Left renal cortex interstitium (tissue), 4 donors: Measurements from ENCODE around the gene ATXN1. TPM values are rescaled to one million over a fixed set of nuclear protein-coding genes. Genes with fewer than 3 reads are reported as not detected.
"Not testable (repeated sequence)": the region's sequence is repeated elsewhere in the genome, so short reads cannot be mapped to it uniquely, and the experiment has no call there.

Source experiments
- DNase-seq, 4 donors: peaks; one replicate each; pipeline ENCODE4 v3.0.0-alpha.2; 2013; ENCODE audit warnings: low read depth in 4 of 4, low spot score in 2 of 4, missing footprints in 1 of 4
- polyA plus RNA-seq, 4 donors: library from polyadenylated mRNA; unstranded; fragments of 120-200 nt; gene quantifications; one replicate each; pipeline ENCODE4 v1.2.1, GENCODE V29; 2013; ENCODE audit not compliant: insufficient read length in 4 of 4

The ATXN1 gene
- polyA plus RNA-seq, result 10 to 100 TPM; 17.0 to 23.0 (median 19.4) TPM

DNA sequence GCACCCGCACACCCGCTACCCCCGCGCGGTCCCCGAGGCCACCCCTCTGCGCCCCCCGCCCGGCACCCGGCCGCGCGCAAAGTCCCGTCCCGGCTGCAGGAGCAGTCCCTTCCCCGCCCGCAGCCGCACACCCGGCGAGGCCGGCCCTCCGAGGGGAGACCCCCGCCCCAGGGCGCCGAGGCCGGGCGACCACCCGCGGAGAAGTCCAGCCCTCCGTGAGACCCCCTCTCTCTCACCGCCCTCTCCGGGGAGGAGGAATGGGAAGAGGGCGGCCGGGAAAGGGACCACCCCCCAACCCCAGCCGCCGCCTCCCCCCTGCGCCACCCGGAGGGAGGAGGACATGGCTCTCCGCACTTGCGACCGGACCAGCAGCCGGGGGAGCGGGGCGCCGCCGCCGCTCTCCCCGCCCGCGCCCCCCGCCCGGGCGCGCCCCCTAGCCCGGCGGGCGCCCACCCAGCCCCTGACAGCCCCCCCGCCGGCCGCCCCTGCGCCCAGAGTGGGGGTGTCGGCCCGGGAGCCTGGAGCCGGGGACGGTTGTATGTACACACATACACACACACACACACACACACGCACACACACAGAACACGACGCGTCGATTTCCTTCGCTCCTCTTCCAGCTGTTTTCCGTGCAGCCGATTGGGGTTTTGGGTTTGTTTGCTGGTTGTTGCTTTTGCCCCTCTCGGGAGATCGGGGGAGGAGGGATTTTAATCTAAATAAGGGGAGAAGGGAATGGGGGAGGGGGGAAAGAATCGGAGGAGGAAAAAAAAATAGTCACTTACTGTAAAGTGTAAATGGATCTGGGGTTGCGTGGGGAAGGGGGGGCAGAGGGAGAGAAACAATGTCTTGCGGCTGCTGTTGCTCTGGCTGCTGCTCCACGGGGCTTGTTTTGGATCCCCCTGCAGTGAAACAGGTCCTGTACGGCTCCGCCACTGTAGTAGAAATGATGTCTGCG lies at the start of gene ATXN1:
Gene ATXN1, minus strand, starts transcription at position 945 of the 955 bp plus-strand sequence.
- peak in 2 of 4 donors; percentile 62 to 86 for DNase-seq

DNA sequence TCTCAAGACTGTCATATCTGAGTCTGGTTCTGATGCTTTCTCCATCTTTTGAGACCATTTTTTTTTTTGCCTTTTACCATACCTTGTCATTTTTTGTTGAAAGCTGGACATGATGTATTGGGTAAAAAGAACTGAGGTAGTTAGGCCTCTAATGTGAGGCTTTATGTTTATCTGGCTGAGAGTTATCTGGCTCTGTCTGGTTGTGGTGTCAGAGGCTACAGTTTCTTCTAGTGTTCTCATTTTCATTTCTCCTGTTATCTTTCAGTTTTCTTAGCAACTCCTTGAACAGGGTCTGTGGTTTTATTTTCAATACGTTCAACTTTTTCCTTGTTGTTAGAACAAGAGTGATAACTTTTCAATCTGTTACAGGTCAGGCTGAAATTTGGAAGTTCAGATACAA lies 49.2 kb upstream of the ATXN1 start:
- DNase-seq, result no peak

DNA sequence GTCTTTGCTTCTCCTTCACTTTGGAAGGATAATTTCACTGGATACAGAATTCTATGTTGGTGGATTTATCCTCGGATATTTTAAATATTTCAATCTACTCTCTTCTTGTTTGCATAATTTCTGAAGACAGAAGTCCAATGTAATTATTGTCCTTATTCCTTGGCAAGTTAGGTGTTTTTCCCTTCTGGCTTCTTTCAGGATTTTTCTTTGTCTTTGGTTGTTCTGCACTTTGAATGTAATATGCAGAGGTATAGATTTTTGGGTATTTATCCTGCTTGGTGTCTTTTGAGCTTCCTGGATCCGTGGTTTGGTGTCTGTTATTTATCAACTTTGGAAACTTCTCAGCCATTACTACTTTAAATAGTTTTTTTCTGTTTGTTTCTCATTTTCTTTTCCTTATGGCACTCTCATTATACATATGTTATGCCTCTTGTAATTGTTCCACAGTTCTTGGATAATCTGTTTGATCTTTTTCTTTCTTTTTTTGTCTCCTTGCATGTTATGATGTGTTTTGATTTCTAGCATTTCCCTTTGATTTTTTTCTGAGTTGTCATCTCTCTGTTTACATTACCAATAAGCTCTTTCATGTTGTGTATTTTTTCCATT lies 48.6 kb upstream of the ATXN1 start:
- no peak for DNase-seq

DNA sequence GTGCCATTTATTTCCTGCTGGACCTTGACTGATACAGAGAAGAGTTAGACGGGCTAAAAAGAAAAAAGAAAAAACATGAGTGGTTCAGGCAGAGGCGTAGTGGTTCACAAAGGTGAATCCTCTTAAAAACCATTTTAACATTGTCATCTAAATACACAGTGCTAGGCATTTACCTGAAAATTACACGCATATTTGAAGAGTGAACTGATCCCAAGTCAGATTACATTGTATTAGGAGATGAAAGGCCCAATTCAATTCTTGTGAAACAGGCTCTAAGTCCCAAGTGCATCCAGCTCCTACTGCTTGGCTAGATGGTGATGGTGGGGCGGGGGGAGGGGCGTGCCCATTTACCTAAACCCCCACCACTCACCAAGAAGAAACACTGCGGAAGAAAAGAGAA lies 46.7 kb upstream of the ATXN1 start:
- no peak for DNase-seq

DNA sequence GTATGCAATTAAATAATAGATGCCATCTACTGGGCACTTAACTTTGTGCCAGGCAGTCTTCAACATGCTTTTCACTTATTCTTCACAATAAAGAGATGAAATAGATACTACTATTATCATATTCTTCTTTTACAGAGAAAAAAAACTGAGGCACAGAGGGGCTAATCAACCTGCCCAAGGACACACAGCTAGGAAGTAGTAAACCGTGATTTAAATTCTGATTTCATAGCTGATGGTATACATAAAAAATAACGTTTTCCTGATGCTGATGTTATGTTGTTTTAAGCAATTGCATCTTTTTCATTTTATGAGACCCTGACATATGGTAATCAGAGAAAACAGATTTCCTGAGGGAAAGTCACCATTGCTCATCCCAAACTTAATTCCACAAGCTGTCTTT lies 45.1 kb upstream of the ATXN1 start:
- DNase-seq, result no peak

DNA sequence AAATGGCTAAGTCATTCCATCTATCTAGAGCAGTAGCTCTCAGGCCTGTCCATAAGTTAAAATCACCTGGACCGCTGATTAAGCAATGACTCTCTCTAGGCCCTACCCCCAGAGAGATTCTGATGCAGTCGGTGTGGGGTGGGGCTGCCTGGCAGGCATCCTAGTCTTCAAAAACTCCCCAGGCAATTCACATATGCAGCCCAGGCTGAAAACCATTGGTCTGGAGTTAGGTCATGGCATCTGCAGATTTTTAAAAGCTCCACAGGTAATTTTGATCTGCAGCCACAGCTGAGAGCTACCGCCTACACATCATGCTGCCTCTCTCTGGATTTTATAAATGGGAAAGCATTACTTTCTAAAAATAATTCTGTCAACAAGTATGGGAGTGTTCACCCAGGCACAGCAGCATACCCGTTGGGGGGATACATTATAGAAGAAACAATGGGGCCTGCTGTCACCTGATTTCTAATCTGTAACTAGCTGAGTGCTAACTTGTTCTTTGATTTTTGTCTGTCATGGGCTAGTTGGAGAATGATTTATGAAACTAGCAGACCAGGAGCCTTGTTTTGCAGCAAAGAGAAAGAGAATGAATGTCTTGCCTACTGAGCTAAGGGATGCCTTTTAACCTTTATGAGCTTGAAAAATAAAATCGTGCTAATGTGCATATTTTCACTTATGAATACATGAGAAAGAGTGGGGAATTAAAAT lies 44.1 kb upstream of the ATXN1 start:
- DNase-seq, result peak in 1 of 4 donors; percentile 13

DNA sequence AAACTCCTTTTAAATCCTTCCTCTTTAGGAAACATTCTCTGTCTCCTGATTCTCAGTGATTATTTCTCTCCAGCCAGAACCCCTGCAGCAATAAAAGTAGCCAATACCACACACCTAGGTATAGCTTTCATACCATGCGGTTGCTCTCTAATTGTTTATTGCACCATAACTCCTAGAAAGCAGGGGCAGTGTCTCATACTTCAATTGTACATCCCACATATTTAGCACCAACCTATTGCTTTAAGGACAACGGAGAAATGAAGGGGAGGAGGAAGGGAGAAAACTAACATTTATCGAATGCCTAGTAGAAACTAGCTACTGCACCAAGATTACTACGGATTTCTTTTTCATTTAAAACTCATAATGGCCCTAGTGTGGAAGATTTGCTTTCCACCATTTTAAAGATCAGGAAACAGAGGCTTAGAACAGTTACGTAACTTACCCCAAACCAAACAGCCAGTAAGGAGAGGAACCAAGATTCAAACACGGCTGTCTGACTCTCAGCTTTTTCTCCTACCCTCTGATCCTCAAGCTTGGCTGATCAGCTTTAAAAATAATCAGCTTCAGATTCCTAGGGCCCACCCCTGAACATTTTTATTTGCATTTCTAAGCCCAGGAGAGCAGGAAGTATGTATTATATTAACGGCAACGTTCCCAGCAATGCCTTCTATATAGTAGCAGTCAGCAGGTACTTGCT lies 43.4 kb upstream of the ATXN1 start:
- no peak for DNase-seq

DNA sequence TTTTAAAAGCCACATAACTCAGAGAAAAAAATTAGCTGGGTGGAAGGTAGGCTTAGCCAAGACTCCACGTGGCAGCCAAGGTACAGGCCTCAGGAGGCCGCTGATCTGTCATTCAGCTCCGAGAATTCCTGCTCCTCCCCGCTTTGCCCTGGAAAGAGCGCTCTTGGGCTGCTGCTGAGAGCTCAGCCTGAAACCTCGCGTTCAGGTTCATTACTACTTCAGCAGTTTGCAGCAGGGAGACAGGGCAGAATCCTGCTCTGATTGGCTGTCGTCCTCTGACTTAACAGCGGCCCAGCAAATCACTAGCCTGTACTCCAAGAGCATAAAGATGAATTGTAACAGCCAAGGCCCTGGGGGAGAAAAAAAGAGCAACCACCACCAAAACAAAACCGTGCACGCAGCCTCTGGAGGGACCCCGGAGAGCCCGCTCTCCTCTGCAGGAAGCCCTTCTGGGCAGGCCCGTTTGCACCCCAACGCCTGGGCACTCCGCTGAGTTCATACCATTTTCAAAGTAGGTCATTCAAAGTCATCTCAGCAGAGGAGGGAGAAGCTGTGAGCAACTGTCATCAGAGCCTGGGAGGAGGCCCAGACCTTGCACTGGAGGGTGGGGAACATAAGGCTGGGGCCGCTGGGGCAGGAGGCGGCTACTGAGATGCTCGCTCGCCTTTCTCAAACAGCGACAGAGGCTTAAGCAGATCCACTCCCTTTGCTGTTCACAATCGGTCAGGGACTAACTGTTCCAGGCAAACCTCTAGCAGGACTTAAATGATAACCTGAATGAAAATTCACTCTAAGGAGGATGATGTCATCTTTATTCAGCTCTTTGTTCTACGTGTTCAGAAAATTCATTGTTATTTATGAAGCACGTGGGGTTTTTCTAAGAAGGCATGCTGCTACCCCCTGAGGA lies 42.3 kb upstream of the ATXN1 start:
- DNase-seq, result peak; percentile 58 to 80 (median 76)

DNA sequence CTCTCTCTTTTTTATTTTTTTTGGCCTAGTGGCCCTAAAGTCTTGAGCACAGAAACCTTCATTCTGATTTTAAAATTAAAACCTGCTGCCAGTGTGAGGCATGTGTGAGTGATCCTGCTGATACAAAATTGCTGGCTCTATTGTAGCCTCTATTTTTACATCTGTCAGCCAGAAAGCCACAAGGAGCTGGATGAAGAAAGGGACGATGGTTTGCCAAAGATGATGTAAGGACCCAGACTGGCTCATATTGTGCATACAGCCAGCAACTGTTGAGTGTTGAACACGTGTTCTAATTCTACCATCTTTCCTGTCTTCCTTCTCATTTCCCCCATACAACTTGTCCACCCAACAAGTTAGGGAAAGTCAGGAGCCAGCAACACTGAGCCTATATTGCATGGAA lies 40.8 kb upstream of the ATXN1 start:
- DNase-seq, result no peak

DNA sequence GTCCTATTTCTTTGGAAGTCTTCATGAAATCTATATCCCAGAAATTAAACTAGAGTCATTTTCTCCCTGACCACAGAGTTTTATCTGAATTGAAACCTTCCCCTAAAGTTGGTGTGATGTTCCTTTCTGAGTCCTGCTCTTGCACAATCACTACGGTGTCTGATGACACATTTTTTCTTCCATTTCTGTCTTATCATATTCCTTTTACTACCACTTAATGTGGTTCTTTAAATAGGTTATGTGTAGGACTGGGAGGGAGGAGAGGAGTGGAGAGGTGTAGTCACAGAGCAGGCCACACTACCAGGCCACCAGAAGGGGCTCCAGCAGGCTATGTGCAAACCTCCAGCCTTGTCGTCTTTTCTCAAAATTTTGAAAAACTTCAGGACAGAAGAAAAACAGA lies 39.7 kb upstream of the ATXN1 start:
- no peak for DNase-seq

DNA sequence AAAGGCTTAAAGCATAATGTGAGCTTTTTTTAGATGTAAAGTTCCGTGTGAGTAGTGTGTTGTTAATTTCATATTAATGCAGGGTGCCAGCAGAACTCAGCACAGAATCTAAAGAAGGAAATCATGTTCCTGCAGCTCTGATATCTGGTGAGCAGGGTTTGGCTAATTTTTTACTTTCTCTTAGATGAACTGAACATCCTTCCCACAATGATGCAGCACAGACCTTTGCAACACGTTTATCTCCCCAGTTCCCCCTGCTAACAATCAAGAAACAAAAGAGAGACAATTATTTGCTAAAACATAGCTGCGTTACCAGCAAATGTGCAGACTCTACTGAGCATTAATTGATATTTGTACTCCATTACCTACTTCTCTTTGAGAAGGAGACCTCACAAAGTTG lies 39.1 kb upstream of the ATXN1 start:
- no peak for DNase-seq

DNA sequence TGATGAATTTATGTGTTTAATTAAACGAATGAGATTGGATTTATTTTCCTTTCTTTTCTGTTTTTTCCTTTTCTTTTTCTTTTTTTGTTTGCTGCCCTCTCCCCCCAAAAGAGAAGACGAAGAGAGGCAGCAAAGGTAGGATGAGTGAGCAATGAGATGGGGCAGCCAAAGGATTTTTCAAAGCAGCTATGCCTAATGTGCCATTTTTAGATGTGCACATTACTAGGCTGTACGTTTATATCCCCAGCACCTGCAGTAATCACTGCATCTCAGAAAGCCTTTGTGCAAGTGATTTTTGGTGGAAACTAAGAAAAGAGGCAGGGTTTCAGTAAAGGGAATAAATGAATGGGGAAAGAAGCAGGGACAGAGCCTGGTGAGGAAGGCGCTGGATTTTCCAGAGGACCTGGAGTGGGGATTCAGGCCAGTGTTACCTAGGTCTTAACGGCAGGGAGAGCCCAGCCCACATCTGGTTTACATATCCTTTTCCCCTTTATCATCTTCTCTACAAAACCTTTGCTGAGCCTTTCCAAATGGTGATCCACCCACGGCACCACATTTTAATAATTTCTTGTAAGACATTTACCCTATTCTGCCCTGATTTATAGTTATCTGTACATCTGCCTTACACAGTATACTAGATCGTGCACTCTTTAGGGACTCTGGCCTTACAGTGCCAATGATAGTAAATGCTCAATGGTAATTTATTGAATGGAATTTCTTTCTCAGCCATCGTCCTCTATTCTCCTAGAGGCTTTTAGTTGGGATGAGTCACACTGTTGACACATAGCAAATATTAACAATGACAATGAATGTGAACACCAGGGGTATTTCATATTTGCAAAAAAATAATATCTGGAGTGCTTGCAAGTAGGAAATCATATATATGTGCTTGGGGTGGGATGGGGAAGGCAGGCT lies 38.3 kb upstream of the ATXN1 start:
- DNase-seq, result no peak

DNA sequence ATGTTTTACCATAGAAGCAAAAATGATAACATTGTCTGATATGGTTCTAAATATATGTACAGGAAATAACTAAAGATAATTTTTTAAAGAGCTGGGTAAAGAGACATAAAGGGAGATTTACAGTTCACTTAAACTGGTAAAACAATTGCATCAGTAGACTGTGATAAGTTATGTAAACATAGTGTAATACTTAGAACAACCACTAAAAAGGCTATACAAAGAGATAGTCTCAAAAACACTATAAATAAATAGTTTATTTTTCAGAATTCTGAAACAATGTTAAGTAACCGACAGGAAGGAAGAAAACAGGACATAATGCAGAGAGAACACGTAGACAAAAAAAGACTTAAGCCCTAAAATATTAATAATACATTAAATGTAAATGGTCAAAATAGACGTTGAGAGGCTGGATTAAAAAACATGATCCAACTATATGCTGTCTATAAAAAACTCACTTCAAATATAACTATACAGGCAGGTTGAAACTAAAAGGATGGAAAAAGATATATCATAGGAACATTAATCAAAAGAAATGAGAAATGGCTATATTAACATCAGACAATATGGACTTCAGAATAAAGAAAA lies 32.7 kb upstream of the ATXN1 start:
- no peak for DNase-seq

DNA sequence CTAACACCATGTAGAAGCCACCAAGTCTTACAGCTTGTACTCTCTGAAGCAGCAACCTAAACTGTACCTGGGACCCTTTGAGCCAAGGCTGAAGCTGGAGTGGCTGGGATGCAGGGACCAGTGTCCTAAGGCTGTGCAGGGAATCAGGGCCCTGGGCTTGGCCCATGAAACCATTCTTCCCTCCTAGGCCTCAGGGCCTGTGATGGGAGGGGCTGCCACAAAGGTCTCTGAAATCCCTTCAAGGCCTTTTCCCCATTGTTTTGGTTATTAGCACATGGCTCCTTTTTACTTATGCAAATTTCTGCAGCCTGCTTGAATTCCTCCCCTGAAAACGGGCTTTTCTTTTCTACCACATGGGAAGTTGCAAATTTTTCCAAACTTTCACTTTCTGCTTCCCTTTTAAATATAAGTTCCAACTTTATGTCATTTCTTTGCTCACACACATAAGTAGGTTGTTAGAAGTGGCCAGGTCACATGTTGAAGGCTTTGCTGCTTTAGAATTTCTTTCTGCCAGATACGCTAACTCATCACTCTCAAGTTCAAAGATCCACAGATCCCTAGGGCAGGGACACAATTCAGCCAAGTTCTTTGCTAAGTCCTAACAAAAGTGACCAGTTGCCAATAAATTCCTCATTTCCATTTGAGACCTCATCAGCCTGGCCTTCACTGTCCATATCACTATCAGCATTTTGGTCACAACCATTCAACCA lies 28.2 kb upstream of the ATXN1 start:
- DNase-seq, result no peak

DNA sequence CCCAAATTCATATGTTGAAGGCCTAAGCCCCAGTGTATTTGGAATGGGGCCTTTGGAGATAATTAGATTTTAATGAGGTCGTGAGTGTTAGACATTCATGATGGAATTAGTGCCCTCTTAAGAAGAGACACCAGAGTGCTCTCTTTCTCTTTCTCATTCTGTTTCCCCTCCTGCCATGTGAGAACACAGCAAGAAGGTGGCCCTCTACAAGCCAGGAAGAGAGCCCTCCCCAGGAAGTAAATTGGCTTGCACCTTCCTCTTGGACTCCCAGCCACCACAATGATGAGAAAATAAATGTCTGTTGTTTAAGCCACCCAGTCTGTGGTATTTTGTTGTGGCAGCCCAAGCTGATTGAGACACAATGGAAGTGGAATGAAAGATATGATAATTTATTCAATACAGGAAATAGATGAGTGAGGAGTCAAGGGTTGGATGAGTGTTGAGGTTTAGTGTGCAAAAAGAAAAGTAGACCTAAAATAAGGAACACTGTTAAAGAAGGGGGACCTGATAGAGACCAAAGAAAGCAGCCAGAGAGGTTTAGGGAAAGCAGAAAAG lies 25.9 kb upstream of the ATXN1 start:
- no peak for DNase-seq

DNA sequence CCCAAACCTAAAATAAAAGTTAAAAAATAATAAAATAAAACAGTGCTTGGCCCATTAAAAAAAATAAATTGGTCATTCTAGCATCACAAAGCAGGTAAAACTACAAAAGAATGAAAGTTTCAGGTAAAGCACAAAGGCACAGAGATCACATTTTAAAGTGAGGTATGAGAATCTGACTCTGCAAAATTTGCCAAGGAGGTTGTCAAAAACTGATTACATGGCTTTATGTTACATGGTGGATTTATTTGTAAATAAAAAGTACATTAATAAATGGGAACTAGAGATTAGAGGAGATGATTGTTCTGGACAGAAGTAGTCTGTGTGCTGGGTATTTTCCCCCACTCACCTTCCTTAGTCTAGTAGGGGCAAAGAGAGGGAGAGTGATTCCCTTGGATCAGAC lies 24.2 kb upstream of the ATXN1 start:
- no peak for DNase-seq

DNA sequence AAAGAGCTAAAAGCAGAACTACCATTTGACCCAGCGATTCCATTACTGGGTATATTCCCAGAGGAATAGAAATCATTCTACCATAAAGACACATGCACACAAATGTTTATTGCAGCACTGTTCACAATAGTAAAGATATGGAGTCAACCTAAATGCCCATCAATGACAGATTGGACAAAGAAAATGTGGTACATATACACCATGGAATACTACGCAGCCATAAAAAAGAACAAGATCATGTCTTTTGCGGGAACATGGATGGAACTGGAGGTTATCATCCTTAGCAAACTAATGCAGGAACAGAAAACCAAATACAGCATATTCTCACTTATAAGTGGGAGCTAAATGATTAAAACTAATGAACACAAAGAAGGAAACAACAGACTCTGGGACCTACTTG lies 23.7 kb upstream of the ATXN1 start:
- DNase-seq, result not testable (repeated sequence)
